ENCODE measurements around the gene BCORL1. TPM values are rescaled to one million over a fixed set of nuclear protein-coding genes. Genes with fewer than 3 reads are reported as not detected.

The BCORL1 gene
- total RNA-seq, 2 experiments from 2014 or later, result 1.7 to 5.4 TPM

- no peaks in the 10 kb centered on the region for H3K4me1 ChIP-seq (ENCODE audit: insufficient read depth, low read length, poor library complexity, severe bottlenecking)
- H2AFZ ChIP-seq (ENCODE audit: low read length), result no peak overlapping the region
- no peak overlapping the region for H3K4me2 ChIP-seq (ENCODE audit: low read length)
- no peak overlapping the region for H3K4me3 ChIP-seq (ENCODE audit: low read depth, low read length, poor library complexity, severe bottlenecking)
- ChIA-PET CTCF (ENCODE audit: unreplicated experiment) (no interaction called here), POLR2A (no interaction called here)
- H3K79me2 ChIP-seq (ENCODE audit: insufficient read depth, low read depth, low read length), result no peaks in the 10 kb centered on the region
- no peaks in the 10 kb centered on the region for H4K20me1 ChIP-seq (ENCODE audit: insufficient read depth, low read length)
- no peak for DNase-seq (ENCODE audit: low spot score)
- H3K9me3 ChIP-seq (ENCODE audit: low read length), result no peaks in the 10 kb centered on the region
- intact Hi-C loops (cut with micrococcal nuclease; ENCODE audit: unreplicated experiment), result no loop called here
- H3K27ac ChIP-seq (ENCODE audit: low read depth, low read length, poor library complexity, severe bottlenecking), result no peak overlapping the region
- no peaks in the 10 kb centered on the region for H3K9me2 ChIP-seq (ENCODE audit: insufficient read depth, low read length)
- no TSS peak for BruUV-seq (replicated peaks)
- H3K36me3 ChIP-seq (ENCODE audit: insufficient read depth, low read length), result peaks cover 48% of the 10 kb centered on the region
- TF ChIP-seq, protein P1, sequence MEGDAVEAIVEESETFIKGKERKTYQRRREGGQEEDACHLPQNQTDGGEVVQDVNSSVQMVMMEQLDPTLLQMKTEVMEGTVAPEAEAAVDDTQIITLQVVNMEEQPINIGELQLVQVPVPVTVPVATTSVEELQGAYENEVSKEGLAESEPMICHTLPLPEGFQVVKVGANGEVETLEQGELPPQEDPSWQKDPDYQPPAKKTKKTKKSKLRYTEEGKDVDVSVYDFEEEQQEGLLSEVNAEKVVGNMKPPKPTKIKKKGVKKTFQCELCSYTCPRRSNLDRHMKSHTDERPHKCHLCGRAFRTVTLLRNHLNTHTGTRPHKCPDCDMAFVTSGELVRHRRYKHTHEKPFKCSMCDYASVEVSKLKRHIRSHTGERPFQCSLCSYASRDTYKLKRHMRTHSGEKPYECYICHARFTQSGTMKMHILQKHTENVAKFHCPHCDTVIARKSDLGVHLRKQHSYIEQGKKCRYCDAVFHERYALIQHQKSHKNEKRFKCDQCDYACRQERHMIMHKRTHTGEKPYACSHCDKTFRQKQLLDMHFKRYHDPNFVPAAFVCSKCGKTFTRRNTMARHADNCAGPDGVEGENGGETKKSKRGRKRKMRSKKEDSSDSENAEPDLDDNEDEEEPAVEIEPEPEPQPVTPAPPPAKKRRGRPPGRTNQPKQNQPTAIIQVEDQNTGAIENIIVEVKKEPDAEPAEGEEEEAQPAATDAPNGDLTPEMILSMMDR (conservative IDR thresholded peaks at IDR 0.05; ENCODE audit: low read length), result no peak
- no peak for TF ChIP-seq EZH2phosphoT487 (IDR thresholded peaks at IDR 0.05; ENCODE audit: borderline replicate concordance, low read depth, low read length)
These were observed 84.7 kb downstream of the BCORL1 start for GRCh38 chrX:130066975-130067615.

GRCh38 chrX:130071611-130072344, 89.3 kb downstream of the BCORL1 start:
- H3K4me3 ChIP-seq (ENCODE audit: low read depth, low read length, poor library complexity, severe bottlenecking), result no peak overlapping the region
- H3K4me1 ChIP-seq (ENCODE audit: insufficient read depth, low read length, poor library complexity, severe bottlenecking), result no peaks in the 10 kb centered on the region
- intact Hi-C loops (cut with micrococcal nuclease; ENCODE audit: unreplicated experiment), result no loop called here
- no peaks in the 10 kb centered on the region for H3K9me3 ChIP-seq (ENCODE audit: low read length)
- H3K4me2 ChIP-seq (ENCODE audit: low read length), result no peak overlapping the region
- H3K36me3 ChIP-seq (ENCODE audit: insufficient read depth, low read length), result peaks cover 56% of the 10 kb centered on the region
- no peaks in the 10 kb centered on the region for H3K9me2 ChIP-seq (ENCODE audit: insufficient read depth, low read length)
- ChIA-PET POLR2A (no interaction called here), CTCF (ENCODE audit: unreplicated experiment) (no interaction called here)
- DNase-seq (ENCODE audit: low spot score), result no peak
- H2AFZ ChIP-seq (ENCODE audit: low read length), result no peak overlapping the region
- no peaks in the 10 kb centered on the region for H4K20me1 ChIP-seq (ENCODE audit: insufficient read depth, low read length)
- H3K79me2 ChIP-seq (ENCODE audit: insufficient read depth, low read depth, low read length), result no peaks in the 10 kb centered on the region
- no TSS peak for BruUV-seq (replicated peaks)
- TF ChIP-seq EZH2phosphoT487 (IDR thresholded peaks at IDR 0.05; ENCODE audit: borderline replicate concordance, low read depth, low read length), result no peak
- TF ChIP-seq, protein P1 (conservative IDR thresholded peaks at IDR 0.05; ENCODE audit: low read length), result no peak
- no peak overlapping the region for H3K27ac ChIP-seq (ENCODE audit: low read depth, low read length, poor library complexity, severe bottlenecking)

- Histone ChIP-seq H3K79me2 (ENCODE audit: insufficient read depth, low read depth, low read length) (no peaks in the 10 kb centered on the region), H3K4me1 (ENCODE audit: insufficient read depth, low read length, poor library complexity, severe bottlenecking) (no peaks in the 10 kb centered on the region), H3K4me3 (ENCODE audit: low read depth, low read length, poor library complexity, severe bottlenecking) (no peak overlapping the region), H3K4me2 (ENCODE audit: low read length) (no peak overlapping the region), H3K9me3 (ENCODE audit: low read length) (no peaks in the 10 kb centered on the region), H3K36me3 (ENCODE audit: insufficient read depth, low read length) (peaks cover 51% of the 10 kb centered on the region), H3K9me2 (ENCODE audit: insufficient read depth, low read length) (no peaks in the 10 kb centered on the region), H4K20me1 (ENCODE audit: insufficient read depth, low read length) (no peaks in the 10 kb centered on the region), H3K27ac (ENCODE audit: low read depth, low read length, poor library complexity, severe bottlenecking) (no peak overlapping the region), H2AFZ (ENCODE audit: low read length) (no peak overlapping the region)
- DNase-seq (ENCODE audit: low spot score), result no peak
- TF ChIP-seq, protein P1 (conservative IDR thresholded peaks at IDR 0.05; ENCODE audit: low read length), result no peak
- no peak for TF ChIP-seq EZH2phosphoT487 (IDR thresholded peaks at IDR 0.05; ENCODE audit: borderline replicate concordance, low read depth, low read length)
- BruUV-seq (replicated peaks), result no TSS peak
- ChIA-PET CTCF (ENCODE audit: unreplicated experiment) (no interaction called here), POLR2A (no interaction called here)
- intact Hi-C loops (cut with micrococcal nuclease; ENCODE audit: unreplicated experiment), result no loop called here
These were observed 89.9 kb downstream of the BCORL1 start for GRCh38 chrX:130072345-130072740.

Data from OCI-LY7 (cell line).